ENCODE measurements around the gene TRAF4.
A peak's percentile ranks its signal among the peaks of the same experiment; 100 is the strongest.
"Not testable (repeated sequence)": the region's sequence is repeated elsewhere in the genome, so short reads cannot be mapped to it uniquely, and the experiment has no call there.

TRAF4 gene

DNA sequence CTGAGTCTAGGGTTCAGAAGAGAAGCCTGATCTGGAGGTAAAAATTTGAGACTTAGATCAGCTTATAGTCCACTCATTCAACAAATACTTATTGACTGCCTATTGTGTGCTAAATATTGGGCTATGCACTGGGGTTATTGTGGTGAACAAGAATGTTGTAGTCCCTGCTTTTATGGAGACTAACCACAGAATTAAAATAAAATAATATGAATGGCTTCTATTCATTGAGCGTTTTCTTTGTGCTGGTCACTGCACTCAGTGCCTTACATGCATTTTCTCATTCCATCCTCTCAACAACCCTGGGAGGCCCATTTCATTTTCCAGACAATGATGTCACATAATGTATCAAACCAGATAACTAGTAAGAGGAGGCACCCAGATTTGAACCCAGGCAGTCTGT is 10.5 kb upstream of the TRAF4 start:
- DNase-seq: no peak

DNA sequence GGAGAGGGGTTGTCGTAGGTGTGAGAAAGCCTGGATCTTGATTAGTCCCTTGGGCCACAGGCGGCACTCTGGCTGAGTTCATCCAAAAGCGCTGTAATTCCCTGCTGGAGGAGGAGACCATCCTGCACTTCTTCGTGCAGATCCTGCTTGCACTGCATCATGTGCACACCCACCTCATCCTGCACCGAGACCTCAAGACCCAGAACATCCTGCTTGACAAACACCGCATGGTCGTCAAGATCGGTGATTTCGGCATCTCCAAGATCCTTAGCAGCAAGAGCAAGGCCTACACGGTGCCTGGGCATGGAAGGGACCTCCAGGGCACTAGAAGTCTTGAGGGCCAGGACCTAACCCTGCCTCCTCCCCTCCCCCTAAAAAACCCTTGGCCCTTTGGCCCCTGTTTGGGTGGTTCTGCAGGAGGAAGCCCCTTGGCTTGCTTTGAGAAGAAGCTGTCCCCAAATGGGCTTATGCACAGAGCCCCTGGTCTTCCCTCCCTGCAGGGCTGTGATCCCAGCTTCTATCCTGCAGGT is 9.0 kb upstream of the TRAF4 start:
- DNase-seq: no peak

DNA sequence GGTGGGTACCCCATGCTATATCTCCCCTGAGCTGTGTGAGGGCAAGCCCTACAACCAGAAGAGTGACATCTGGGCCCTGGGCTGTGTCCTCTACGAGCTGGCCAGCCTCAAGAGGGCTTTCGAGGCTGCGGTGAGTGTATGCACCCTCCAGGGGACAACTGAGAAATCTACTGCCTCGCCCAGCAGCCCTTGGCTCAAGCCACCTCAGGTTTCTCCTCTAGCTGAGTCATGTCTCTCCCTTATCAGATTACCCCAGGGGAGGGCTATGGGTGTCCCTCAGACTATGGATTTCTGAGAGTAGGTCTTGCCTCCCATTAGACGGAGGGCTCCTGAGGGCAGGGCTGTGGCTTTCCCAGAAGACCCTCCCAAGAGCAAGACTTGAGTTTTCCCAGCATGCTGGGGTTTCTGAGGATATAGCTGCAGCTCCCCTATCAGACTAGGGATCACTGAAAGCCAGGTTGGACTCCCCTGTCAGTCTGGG is 8.5 kb upstream of the TRAF4 start:
- no peak for DNase-seq

GRCh38 chr17:28735913-28736769 is 7.7 kb upstream of the TRAF4 start:
- not testable (repeated sequence) for DNase-seq

DNA sequence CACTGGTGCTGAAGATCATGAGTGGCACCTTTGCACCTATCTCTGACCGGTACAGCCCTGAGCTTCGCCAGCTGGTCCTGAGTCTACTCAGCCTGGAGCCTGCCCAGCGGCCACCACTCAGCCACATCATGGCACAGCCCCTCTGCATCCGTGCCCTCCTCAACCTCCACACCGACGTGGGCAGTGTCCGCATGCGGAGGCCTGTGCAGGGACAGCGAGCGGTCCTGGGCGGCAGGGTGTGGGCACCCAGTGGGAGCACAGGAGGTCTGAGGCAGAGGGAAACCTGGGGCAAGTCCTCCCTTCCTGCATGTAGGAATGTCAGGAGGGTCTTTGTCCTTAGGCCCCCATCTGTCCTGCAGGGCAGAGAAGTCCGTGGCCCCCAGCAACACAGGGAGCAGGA is 6.5 kb upstream of the TRAF4 start:
- no peak for DNase-seq

- no peak for DNase-seq
Observed at GRCh38 chr17:28737770-28738679, 5.8 kb upstream of the TRAF4 start.

GRCh38 chr17:28738680-28739384 is 5.0 kb upstream of the TRAF4 start:
- peak; percentile 66 for DNase-seq

DNA sequence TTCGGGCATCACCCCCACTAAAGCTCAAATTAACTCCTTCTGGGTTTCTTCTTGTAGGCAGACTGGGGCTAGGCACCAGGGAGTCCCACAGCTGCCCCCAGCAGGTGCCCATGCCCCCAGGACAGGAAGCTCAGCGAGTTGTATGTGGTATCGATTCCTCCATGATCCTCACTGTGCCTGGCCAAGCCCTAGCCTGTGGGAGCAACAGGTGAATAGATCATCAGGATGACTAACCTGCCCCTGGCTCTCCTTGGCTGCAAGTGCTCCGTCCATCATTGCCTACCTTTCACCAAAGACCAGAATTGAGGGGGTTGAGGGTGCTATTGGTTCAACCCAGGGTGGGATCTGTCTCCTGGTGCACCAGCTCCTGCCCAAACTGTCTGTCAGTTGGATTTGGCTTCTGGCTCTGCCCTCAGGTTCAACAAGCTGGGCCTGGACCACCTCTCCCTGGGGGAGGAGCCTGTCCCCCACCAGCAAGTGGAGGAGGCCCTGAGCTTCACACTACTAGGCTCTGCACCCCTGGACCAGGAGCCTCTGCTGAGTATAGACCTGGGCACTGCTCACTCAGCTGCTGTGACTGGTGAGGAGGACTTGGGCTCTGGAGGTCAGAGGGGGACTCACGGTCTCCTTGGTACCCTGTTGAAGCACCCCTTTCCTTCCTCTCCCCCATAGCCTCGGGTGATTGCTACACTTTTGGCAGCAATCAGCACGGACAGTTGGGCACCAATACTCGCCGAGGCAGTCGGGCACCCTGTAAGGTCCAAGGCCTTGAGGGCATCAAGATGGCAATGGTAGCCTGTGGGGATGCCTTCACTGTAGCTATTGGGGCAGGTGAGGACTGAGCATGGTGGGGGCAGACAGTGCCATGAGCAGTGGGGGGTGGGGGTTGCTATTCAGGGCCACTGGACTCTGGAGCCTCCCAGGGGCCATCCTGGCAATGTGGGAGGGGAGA is 3.1 kb upstream of the TRAF4 start:
- DNase-seq: no peak

GRCh38 chr17:28741358-28742349 is 2.2 kb upstream of the TRAF4 start:
- no peak for DNase-seq

DNA sequence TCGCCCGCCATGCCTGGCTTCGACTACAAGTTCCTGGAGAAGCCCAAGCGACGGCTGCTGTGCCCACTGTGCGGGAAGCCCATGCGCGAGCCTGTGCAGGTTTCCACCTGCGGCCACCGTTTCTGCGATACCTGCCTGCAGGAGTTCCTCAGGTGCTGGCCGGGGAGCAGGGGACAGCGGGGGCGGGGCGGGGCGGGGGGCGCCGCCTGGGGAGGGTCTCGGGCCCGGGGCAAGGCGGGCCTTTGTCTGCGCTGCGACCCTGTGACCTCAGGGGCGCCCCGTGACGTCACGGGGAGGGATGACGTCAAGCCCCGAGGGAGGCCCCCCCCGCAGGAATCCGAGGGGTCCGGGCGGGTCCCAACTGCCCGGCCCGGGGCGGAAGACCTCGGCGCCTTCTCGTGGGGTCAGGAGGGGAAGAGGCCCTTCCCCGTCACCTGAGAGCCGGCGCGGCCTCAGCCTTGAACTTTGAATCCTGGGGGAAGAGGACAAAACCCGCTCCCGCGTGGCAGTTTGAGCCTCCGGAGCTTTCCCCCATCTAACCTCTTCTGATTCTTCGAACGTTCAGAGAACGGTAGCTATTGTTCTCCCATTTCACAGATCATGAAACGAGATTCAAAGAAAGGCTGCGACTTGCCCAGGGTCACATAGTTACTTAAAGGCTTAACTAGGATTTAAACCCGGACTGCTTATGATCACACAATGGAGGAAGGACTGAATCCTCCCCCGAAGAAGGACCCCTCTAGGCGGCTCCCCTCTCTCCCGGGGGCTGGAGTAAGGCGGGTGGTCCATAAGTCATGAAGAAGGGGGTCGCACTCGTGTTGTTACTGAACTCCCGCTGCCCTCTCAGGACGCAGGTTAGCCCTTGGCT is 527 bp downstream of the TRAF4 start:
- DNase-seq: peak; percentile 79

- DNase-seq: peak; percentile 60
Observed at GRCh38 chr17:28744972-28745785, 1.4 kb downstream of the TRAF4 start.

GRCh38 chr17:28745786-28746411 is 2.1 kb downstream of the TRAF4 start:
- no peak for DNase-seq

DNA sequence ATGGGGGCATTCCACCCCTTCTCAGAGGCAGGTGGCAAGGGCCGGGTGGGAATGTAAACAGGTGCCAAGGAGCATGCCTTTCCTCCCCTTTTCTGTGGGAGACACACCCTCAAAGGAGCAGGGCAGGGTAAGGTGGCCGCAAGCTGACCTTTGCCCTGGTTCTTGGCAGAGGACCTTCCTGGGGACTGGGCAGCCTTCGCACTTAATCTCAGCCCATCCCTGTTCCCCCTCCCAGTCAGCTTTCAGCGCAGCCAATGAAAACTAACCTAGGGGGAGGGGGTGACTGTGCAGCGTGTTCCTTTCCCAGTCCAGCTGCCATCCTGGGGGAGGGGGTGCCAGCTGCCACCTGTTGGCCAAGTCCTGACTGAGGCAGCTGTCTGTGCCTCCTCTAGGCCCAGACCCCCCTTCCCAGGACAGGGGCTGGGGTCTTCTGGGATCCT is 2.8 kb downstream of the TRAF4 start:
- DNase-seq: no peak

DNA sequence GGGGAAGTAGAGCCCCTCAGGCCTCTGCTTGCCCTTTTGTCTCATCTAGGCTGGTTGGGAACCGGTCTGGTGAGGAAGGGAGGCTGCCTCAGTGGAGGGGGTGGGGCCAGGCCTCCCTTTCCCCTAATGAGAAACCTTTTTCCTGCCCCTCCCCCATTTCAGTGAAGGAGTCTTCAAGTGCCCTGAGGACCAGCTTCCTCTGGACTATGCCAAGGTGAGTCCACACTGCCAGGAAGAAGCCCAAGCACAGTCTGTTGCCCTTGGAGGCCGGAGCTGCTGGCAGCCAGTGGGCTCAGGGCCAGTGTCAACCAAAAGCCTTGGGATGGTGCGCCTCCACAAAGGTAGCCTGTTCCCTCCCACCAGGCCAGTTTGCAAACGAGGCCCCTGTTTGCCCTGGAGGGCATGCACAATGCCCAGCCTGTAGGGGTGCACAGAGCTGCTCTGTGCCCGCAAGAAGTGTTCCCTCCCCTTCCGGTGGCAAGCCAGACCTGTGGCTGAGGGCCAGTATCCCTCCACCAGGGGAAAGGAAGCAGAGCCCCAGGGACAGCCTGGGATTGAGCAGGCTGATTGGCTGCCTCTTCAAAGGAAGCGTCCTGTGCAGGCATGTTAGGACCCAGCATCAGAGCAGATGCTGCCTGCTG is 3.4 kb downstream of the TRAF4 start:
- DNase-seq: no peak

DNA sequence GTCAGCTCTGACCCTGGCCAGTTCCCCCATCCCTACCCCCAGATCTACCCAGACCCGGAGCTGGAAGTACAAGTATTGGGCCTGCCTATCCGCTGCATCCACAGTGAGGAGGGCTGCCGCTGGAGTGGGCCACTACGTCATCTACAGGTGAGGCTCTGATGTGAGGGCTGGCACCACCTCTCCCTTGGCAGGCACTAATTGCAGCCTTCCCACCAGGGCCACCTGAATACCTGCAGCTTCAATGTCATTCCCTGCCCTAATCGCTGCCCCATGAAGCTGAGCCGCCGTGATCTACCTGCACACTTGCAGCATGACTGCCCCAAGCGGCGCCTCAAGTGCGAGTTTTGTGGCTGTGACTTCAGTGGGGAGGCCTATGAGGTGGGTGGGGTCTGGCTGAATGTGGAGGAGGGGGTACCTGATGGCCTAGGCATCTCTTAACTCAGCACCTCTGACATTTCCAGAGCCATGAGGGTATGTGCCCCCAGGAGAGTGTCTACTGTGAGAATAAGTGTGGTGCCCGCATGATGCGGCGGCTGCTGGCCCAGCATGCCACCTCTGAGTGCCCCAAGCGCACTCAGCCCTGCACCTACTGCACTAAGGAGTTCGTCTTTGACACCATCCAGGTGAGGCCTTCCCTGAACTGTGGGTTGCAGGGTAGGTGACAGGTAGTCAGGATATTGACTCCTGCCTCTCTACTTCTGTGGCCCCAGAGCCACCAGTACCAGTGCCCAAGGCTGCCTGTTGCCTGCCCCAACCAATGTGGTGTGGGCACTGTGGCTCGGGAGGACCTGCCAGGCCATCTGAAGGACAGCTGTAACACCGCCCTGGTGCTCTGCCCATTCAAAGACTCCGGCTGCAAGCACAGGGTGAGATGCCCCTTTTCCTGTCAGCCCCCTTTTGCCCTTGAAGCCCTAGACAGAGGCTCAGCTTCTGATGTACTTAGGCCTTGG is 4.3 kb downstream of the TRAF4 start:
- DNase-seq: no peak
